Measurements from ENCODE around the gene TMEM266.

GRCh38 chr15:76134537-76134936 lies 74.8 kb downstream of the TMEM266 start:
- TF ChIP-seq CTCF (IDR thresholded peaks at IDR 0.05) (no peak), POLR2A (IDR thresholded peaks at IDR 0.05) (no peak), POLR2AphosphoS5 (IDR thresholded peaks at IDR 0.05) (no peak), EP300 (IDR thresholded peaks at IDR 0.05) (no peak)

Data from upper lobe of left lung (tissue), 4 donors.